ENCODE results near the gene MED10.

Gene MED10

GRCh38 chr5:6392561-6392960 lies 14.2 kb upstream of the MED10 start:
- TF ChIP-seq CTCF (conservative IDR thresholded peaks at IDR 0.05), result no peak
- no peak for TF ChIP-seq ZFX (IDR thresholded peaks at IDR 0.05)
- no peak overlapping the region for H3K27ac ChIP-seq

GRCh38 chr5:6391151-6391550 lies 12.8 kb upstream of the MED10 start:
- no peak overlapping the region for H3K27ac ChIP-seq
- TF ChIP-seq CTCF (conservative IDR thresholded peaks at IDR 0.05) (no peak), ZFX (IDR thresholded peaks at IDR 0.05) (no peak)

DNA sequence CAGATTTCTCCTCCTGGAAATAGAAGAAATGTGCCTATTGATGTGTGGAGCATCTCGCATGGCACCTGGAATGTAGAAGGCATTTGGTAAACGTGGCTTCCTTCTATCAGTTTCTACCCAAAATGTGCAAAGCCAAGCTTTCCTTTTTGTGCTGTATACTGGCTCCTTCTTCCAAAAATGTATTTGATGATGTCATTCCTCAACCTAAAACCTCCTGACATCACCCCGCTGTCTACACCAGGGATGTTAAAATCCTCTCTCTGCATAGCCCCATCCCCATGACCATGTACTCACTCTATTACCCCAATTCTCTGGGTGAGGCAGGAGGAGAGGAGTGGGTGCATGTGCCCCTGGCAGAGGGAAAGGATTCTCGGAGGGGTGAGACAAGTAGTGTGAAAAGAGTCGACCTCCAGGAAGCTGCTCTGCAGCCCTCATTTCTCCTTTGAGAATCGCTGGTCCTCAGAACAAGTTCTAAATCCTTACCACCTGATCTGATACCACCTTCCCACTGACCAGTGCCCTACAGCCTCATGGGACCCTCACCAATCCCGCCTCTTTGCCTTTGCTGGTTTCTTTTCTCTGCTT lies 11.7 kb upstream of the MED10 start:
- no peak for TF ChIP-seq ZFX (IDR thresholded peaks at IDR 0.05)
- no peak for TF ChIP-seq CTCF (conservative IDR thresholded peaks at IDR 0.05)
- no peak overlapping the region for H3K27ac ChIP-seq

- TF ChIP-seq ZFX (IDR thresholded peaks at IDR 0.05), result no peak
- TF ChIP-seq CTCF (conservative IDR thresholded peaks at IDR 0.05), result no peak
These were observed 11.1 kb upstream of the MED10 start for GRCh38 chr5:6389397-6389796.

GRCh38 chr5:6387970-6388369 lies 9.6 kb upstream of the MED10 start:
- TF ChIP-seq CTCF (conservative IDR thresholded peaks at IDR 0.05), result no peak
- TF ChIP-seq ZFX (IDR thresholded peaks at IDR 0.05), result no peak
- H3K27ac ChIP-seq, result no peak overlapping the region

More at GRCh38 chr5:6389397-6389796, 11.1 kb upstream of the MED10 start:
- H3K27ac ChIP-seq, result no peak overlapping the region

DNA sequence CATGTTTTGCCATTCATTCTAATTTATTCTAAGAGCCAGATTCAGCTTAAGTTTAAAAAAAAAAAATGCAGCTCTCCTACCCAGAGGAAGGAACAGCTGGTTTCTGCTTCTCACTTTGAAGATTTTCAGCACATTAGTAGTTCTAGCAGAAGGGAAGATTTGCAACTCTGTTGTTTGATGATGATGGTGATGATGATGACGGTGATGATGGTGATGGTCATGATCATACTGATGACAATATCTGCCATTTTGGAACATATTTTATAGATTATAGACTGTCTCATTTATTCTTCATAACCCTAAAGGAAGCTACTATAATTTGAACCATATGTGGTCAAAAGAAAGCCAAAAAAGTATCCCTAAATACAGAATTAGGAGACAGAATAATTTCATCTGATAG lies 7.9 kb upstream of the MED10 start:
- TF ChIP-seq CTCF (conservative IDR thresholded peaks at IDR 0.05) (no peak), ZFX (IDR thresholded peaks at IDR 0.05) (no peak)

DNA sequence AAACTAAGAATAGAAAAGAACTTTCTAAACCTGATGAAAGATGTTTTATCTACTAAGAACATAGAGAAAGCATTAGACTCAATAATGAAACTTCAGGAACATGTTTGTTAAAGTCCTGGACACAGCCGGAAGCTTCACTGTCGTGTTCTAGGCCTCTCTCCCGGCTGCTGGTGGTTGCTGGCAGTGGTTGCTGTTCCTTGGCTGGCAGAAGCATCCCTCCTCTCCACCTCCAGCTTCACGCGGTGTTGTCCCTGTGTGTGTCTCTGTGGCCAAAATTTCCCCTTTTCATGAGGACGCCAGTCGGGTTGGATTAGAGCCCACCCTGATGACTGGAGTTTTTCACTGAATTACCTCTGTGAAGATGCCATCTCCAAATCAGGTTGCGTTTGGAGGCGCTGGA lies 6.5 kb upstream of the MED10 start:
- H3K27ac ChIP-seq, result no peak overlapping the region
- TF ChIP-seq CTCF (conservative IDR thresholded peaks at IDR 0.05) (no peak), ZFX (IDR thresholded peaks at IDR 0.05) (no peak)

More for the DNA sequence above, 7.9 kb upstream of the MED10 start:
- no peak overlapping the region for H3K27ac ChIP-seq
